GM03348 (cell line): Measurements from ENCODE around the gene SUGCT.
A peak's percentile ranks its signal among the peaks of the same experiment; 100 is the strongest.

ENCODE experiments used
- DNase-seq: peaks from one replicate; pipeline ENCODE4 v3.0.0; 2012; ENCODE audit warnings: low spot score

The SUGCT gene

GRCh38 chr7:40680657-40681056 lies 545.9 kb downstream of the SUGCT start:
- no peak for DNase-seq

GRCh38 chr7:40682696-40683095 lies 547.9 kb downstream of the SUGCT start:
- no peak for DNase-seq

GRCh38 chr7:40694026-40694809 lies 559.4 kb downstream of the SUGCT start:
- peak; percentile 33 for DNase-seq

GRCh38 chr7:40694991-40695390 lies 560.2 kb downstream of the SUGCT start:
- DNase-seq: no peak

GRCh38 chr7:40697653-40698052 lies 562.8 kb downstream of the SUGCT start:
- no peak for DNase-seq

- DNase-seq: no peak
Measured at GRCh38 chr7:40698214-40698920, 563.6 kb downstream of the SUGCT start.

- DNase-seq: no peak
Measured at GRCh38 chr7:40698921-40699260, 564.1 kb downstream of the SUGCT start.

- DNase-seq: no peak
Measured at GRCh38 chr7:40700653-40701421, 566.0 kb downstream of the SUGCT start.

GRCh38 chr7:40701836-40702551 lies 567.2 kb downstream of the SUGCT start:
- DNase-seq: no peak

- DNase-seq: no peak
Measured at GRCh38 chr7:40704172-40704571, 569.4 kb downstream of the SUGCT start.

- DNase-seq: no peak
Measured at GRCh38 chr7:40706829-40707228, 572.0 kb downstream of the SUGCT start.

GRCh38 chr7:40709062-40709964 lies 574.5 kb downstream of the SUGCT start:
- no peak for DNase-seq

- DNase-seq: no peak
Measured at GRCh38 chr7:40711706-40712105, 576.9 kb downstream of the SUGCT start.

- DNase-seq: peak; percentile 53
Measured at GRCh38 chr7:40714363-40715052, 579.7 kb downstream of the SUGCT start.

- DNase-seq: peak; percentile 29
Measured at GRCh38 chr7:40715053-40715430, 580.2 kb downstream of the SUGCT start.

- peak; percentile 35 for DNase-seq
Measured at GRCh38 chr7:40716052-40716451, 581.2 kb downstream of the SUGCT start.

GRCh38 chr7:40717242-40717641 lies 582.4 kb downstream of the SUGCT start:
- peak; percentile 70 for DNase-seq

GRCh38 chr7:40720416-40720815 lies 585.6 kb downstream of the SUGCT start:
- no peak for DNase-seq

- peak; percentile 32 for DNase-seq
Measured at GRCh38 chr7:40721342-40721949, 586.6 kb downstream of the SUGCT start.

GRCh38 chr7:40722242-40722641 lies 587.4 kb downstream of the SUGCT start:
- DNase-seq: no peak
